ENCODE measurements around the gene LBX1. TPM values are rescaled to one million over a fixed set of nuclear protein-coding genes. Genes with fewer than 3 reads are reported as not detected.

LBX1 gene
- total RNA-seq, 3 donors from 2014 or later (not counting 1 experiment from before 2014, with no cell fraction given): not detected

DNA sequence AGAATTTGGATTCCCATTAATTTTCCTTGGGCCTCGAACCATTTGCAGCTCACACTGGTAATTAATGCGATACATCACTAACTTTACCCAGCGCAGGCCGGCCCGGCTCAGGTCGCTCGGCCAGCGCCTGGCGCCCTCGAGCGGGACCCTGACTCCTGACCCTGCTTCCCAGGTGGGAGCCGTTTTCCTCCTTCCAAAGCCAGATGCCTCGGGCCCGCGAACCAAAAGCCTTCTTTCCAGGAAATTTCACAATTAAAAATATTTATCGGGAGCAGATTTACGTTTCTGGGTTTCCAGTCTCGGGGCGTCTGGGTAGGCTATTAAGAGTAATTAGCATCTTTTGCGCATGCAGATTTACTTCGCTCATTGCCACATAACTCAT, 12.2 kb downstream of the LBX1 start:
- Histone ChIP-seq H3K27ac (ENCODE audit: low read length) (no peak overlapping the region), H3K27me3 (ENCODE audit: control insufficient read depth, insufficient read depth, low read length) (peaks cover 56% of the 10 kb centered on the region), H3K4me3 (ENCODE audit: low read length) (no peak overlapping the region), H3K4me1 (ENCODE audit: control insufficient read depth, insufficient read depth, low read length) (peaks cover 29% of the 10 kb centered on the region), H3K36me3 (ENCODE audit: control insufficient read depth, insufficient read depth, low read length) (no peaks in the 10 kb centered on the region), H3K9me3 (ENCODE audit: control insufficient read depth, insufficient read depth, low read length) (no peaks in the 10 kb centered on the region)
- H3K27me3 Mint-ChIP-seq (ENCODE audit: low read depth in 2 of 2): peaks cover 67 to 73% of the 10 kb centered on the region in 2 donors
- intact Hi-C loops (cut with micrococcal nuclease): no loop called here
- peaks cover 17 to 20% of the 10 kb centered on the region in 2 donors for H3K4me1 Mint-ChIP-seq
- TF ChIP-seq, protein P1, sequence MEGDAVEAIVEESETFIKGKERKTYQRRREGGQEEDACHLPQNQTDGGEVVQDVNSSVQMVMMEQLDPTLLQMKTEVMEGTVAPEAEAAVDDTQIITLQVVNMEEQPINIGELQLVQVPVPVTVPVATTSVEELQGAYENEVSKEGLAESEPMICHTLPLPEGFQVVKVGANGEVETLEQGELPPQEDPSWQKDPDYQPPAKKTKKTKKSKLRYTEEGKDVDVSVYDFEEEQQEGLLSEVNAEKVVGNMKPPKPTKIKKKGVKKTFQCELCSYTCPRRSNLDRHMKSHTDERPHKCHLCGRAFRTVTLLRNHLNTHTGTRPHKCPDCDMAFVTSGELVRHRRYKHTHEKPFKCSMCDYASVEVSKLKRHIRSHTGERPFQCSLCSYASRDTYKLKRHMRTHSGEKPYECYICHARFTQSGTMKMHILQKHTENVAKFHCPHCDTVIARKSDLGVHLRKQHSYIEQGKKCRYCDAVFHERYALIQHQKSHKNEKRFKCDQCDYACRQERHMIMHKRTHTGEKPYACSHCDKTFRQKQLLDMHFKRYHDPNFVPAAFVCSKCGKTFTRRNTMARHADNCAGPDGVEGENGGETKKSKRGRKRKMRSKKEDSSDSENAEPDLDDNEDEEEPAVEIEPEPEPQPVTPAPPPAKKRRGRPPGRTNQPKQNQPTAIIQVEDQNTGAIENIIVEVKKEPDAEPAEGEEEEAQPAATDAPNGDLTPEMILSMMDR (IDR thresholded peaks at IDR 0.05): no peak
- no peaks in the 10 kb centered on the region for H3K9me3 Mint-ChIP-seq
- DNase-seq: no peak
- no peaks in the 10 kb centered on the region for H3K36me3 Mint-ChIP-seq
- no peak overlapping the region for H3K4me3 Mint-ChIP-seq
- 7% methylated on average over 21 of the region's 21 CpGs for WGBS (ENCODE audit: insufficient coverage)
- no peak for ATAC-seq
- no peak overlapping the region for H3K27ac Mint-ChIP-seq

DNA sequence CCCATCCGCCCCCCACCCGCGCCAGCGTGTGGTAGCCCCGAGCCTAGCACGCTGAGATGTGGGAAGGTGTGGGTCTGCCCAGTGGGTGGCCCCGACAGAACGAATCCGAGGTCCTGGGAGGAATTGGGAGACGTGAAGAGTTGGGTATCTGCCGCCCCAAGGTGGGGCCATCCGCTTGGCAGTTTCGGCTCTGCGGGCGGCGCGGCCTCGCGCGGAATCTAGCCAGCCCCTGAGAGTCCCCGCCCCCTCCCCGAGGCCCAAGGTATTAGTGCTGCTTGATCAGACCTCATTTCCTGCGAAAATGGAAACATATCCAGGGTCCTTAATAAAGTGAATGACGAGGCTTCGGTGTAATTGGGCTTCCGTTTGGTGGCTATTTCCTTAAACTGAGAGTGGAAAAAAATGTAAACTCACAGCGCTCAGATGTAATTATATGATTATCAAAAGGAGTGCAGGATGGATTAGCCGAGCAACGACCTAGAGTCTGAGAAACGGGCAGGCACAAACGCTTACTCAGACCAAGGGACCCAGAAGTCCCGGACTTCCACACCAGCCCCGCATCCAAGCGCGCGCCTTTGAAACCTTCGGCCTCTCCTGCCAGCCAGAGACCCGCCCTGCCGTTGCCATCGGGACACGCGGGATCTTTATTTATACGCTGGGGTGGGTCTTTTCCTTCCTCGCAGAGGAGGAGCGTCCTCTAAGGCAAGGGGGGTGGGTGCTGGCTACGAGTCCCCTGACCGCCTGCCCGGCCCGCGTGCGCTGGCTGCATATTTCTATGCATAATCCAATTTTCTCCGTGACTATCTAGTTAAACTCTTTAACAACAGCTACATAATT, 12.8 kb downstream of the LBX1 start:
- Mint-ChIP-seq H3K27me3 (ENCODE audit: low read depth in 2 of 2) (peaks cover 66 to 71% of the 10 kb centered on the region in 2 donors), H3K4me1 (peaks cover 17 to 20% of the 10 kb centered on the region in 2 donors), H3K36me3 (no peaks in the 10 kb centered on the region), H3K9me3 (no peaks in the 10 kb centered on the region), H3K4me3 (peak overlapping the region; percentile 28), H3K27ac (no peak overlapping the region)
- Histone ChIP-seq H3K9me3 (ENCODE audit: control insufficient read depth, insufficient read depth, low read length) (no peaks in the 10 kb centered on the region), H3K4me3 (ENCODE audit: low read length) (no peak overlapping the region), H3K36me3 (ENCODE audit: control insufficient read depth, insufficient read depth, low read length) (no peaks in the 10 kb centered on the region), H3K4me1 (ENCODE audit: control insufficient read depth, insufficient read depth, low read length) (peaks cover 29% of the 10 kb centered on the region), H3K27me3 (ENCODE audit: control insufficient read depth, insufficient read depth, low read length) (peaks cover 58% of the 10 kb centered on the region), H3K27ac (ENCODE audit: low read length) (no peak overlapping the region)
- TF ChIP-seq, protein P1 (IDR thresholded peaks at IDR 0.05): no peak
- intact Hi-C loops (cut with micrococcal nuclease): no loop called here
- peak in 1 of 2 donors; percentile 43 for DNase-seq
- WGBS (ENCODE audit: insufficient coverage): 7% methylated on average over 49 of the region's 52 CpGs
- ATAC-seq: no peak

DNA sequence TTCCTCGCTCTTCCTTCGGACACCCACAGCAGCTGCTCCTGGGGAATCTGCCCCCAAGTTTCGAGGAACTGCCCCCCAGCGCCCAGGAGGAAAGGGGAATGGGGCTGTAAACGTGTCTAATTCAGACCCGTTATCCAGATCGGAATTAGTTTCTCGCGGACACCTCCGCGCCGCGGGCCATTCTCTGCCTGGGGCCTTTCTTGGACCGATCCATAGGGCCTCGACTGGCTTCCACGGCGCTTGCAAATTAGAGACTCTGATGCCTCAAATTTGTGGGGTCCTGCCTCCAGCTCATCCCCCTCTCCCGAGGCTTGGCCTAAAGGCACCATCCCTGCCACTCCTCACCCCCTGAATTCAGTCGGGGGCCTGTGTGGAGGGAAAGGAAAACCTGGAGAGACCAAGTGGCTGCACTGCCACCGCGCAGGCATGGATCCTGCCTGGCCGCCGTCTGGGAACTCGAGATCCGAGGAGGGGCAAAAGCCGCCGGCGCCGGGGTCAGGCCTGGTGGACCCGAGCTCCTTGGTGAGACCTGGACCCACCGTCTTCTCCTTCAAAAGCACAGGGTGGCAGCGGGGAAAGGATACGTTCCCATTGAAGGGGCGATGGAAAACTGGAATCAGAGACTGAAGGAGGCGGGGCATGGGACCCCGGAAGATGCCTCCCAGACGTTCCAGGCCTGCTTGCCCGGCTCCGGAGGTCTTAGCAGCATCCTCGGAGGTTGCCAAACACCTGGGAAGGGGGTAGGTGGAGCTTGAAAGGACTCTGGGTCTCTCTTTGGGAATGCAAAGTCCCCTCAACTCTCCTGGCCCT, 13.7 kb downstream of the LBX1 start:
- 13% methylated on average over 39 of the region's 40 CpGs for WGBS (ENCODE audit: insufficient coverage)
- peaks cover 29% of the 10 kb centered on the region for H3K4me1 ChIP-seq (ENCODE audit: control insufficient read depth, insufficient read depth, low read length)
- H3K9me3 Mint-ChIP-seq: no peaks in the 10 kb centered on the region
- no peak for DNase-seq
- no peaks in the 10 kb centered on the region for H3K36me3 Mint-ChIP-seq
- no peak overlapping the region for H3K4me3 ChIP-seq (ENCODE audit: low read length)
- no peak for ATAC-seq
- H3K9me3 ChIP-seq (ENCODE audit: control insufficient read depth, insufficient read depth, low read length): no peaks in the 10 kb centered on the region
- no peak overlapping the region for H3K4me3 Mint-ChIP-seq
- H3K27me3 ChIP-seq (ENCODE audit: control insufficient read depth, insufficient read depth, low read length): peaks cover 58% of the 10 kb centered on the region
- peaks cover 64 to 67% of the 10 kb centered on the region in 2 donors for H3K27me3 Mint-ChIP-seq (ENCODE audit: low read depth in 2 of 2)
- H3K27ac Mint-ChIP-seq: no peak overlapping the region
- no peak overlapping the region for H3K27ac ChIP-seq (ENCODE audit: low read length)
- TF ChIP-seq, protein P1 (IDR thresholded peaks at IDR 0.05): no peak
- H3K36me3 ChIP-seq (ENCODE audit: control insufficient read depth, insufficient read depth, low read length): no peaks in the 10 kb centered on the region
- H3K4me1 Mint-ChIP-seq: peaks cover 17 to 20% of the 10 kb centered on the region in 2 donors
- intact Hi-C loops (cut with micrococcal nuclease): no loop called here
